C4-2B (cell line): ENCODE measurements around the gene BUD13.

Experiments used
- H3K27ac ChIP-seq: fragments of 450-650 bp; 2 replicates; pipeline ENCODE4 v1.5.1; 2017
- ZFX ChIP-seq: fragments of 450-650 bp; IDR thresholded peaks from 2 replicates; pipeline ENCODE4 v1.6.1; 2017
- TF ChIP-seq, protein P1 (sequence below): fragments of 450-650 bp; conservative IDR thresholded peaks from 2 replicates; pipeline ENCODE4 v1.5.1; 2017; ENCODE audit warnings: mild to moderate bottlenecking

BUD13 gene

DNA sequence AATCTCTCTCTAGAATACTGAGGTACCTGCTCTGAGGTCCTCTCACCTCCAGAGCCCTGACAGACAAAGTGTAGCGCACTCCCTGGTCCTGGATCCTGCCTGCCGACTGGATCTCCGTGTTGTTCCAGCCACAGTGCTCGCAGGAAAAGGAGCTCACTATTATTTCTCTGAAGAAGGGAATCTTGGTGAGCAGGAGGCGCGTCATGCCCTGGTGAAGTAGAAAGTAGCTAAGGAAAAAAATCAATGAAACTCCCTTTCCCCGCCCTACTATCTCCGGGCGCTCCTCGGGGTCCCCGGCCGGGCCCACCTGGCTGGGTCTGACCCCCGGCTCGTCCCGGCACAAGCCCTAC is 14.6 kb upstream of the BUD13 start:
- TF ChIP-seq ZFX: no peak
- TF ChIP-seq, protein P1, sequence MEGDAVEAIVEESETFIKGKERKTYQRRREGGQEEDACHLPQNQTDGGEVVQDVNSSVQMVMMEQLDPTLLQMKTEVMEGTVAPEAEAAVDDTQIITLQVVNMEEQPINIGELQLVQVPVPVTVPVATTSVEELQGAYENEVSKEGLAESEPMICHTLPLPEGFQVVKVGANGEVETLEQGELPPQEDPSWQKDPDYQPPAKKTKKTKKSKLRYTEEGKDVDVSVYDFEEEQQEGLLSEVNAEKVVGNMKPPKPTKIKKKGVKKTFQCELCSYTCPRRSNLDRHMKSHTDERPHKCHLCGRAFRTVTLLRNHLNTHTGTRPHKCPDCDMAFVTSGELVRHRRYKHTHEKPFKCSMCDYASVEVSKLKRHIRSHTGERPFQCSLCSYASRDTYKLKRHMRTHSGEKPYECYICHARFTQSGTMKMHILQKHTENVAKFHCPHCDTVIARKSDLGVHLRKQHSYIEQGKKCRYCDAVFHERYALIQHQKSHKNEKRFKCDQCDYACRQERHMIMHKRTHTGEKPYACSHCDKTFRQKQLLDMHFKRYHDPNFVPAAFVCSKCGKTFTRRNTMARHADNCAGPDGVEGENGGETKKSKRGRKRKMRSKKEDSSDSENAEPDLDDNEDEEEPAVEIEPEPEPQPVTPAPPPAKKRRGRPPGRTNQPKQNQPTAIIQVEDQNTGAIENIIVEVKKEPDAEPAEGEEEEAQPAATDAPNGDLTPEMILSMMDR: no peak
- H3K27ac ChIP-seq: peak overlapping the region; percentile 78

DNA sequence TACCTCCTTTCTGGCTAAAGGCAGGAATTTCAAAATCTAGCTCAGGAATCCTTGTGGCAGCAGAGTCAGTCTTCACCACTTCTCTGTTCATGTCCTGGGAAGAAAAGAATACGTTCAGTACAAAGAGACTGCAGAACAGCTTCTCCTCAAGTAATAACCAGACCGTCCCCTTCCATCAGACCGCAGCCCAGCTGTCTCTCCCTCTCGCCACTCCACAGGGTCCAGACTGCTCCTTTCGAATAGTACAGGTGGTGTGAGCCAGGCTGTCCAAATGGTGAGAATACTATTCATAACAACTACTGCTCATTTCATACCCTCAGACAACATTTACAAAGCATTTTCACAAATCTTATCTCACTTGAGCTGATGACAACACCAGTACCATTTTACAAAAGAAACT is 14.2 kb upstream of the BUD13 start:
- TF ChIP-seq, protein P1: no peak
- no peak for TF ChIP-seq ZFX
- H3K27ac ChIP-seq: peak overlapping the region; percentile 78

DNA sequence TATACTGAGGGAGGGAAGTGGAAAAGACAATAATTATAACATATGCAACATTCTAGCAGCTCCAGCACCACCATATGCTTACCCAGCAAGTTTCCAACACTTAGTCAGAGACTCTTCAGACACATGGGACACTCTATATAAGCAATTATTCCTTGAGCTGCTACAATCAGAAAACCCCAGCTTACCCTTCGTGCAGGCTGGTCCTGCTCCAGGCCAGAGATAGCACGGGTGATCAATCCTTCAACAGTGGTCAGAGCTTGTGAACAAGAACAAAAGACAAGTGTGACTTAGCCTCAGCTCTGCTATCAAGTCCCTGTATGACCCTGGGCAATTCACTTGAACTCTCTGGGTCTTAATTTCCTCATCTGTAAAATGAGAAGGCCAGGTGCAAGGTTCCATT is 13.5 kb upstream of the BUD13 start:
- TF ChIP-seq, protein P1: no peak
- TF ChIP-seq ZFX: no peak
- no peak overlapping the region for H3K27ac ChIP-seq

DNA sequence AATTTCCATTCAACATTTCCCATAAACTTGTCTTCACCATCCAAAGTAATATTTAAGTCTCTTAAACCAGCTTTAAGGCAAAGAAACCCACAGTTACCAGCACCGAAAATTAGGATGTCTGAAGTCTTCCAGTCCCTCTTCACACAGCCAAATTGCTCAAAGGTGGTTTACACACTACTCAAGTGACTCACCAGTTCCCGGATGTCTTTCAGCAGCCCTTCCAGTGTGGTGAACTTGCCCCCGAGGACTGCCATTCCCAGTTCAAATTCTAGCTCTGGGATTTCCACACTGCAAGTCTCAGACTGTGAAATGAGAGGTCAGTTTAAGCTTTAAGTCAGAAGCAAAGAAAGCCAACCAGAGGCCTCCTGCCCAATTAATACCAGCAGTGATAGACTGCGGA is 9.9 kb upstream of the BUD13 start:
- H3K27ac ChIP-seq: no peak overlapping the region
- TF ChIP-seq, protein P1: no peak
- no peak for TF ChIP-seq ZFX

DNA sequence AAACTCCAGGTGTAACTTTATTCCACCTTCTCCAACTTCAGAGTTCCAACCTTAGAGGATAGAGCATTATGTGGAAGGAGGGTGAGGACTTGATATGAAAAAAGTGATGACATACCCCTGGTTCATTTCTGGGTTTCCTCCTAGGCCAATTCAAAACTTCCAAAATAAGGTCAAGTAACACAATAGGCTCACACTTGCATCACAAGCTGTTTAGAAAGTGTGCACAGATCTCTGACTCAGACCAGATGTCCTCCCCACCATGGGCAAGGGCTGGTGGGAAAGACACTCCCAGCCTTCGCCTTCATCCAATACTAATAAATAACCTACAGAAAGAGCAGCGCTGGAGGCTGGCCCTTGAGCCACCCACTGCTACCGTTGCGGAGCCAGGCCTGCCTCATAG is 5.8 kb upstream of the BUD13 start:
- no peak overlapping the region for H3K27ac ChIP-seq
- no peak for TF ChIP-seq ZFX
- TF ChIP-seq, protein P1: no peak

DNA sequence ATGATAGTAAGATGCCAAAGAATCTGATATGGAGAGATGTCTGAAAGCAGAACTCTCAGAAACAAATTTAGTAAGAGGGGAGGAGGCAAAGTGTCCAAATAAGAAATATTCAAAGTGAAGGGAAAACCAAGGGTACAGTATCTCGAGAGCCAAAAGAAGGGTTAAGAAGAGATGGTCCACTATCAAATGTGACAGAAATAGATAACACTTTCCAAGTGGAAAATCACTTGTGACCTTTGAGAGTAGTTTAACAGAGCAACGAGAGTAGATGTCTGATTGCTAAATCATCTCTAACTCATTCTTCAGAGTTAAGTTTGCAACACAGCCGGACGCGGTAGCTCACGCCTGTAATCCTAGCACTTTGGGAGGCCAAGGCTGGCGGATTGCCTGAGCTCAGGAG is 4.3 kb upstream of the BUD13 start:
- TF ChIP-seq, protein P1: no peak
- TF ChIP-seq ZFX: no peak
- H3K27ac ChIP-seq: no peak overlapping the region

DNA sequence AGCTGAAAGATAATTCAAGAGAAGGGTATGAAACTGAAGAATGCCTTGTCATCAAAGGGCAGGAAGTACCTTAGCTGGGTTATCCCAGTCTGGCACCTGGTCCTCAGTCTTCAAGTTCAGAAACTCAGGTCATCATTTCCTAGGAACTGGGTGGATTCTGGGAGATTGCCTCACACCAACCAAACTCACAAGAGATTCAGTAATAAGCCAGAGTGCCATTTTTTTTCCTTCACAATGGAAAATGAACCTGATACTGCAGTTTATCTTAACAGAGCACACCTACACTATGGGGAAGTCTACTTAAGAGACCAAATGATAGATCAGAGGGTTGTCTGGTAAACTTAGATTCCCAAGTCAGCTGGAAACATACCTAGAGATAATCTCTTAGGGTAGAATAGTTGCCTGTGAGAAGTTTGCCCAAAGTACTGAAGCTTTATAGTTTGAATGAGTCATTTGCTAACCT is 3.8 kb upstream of the BUD13 start:
- H3K27ac ChIP-seq: no peak overlapping the region
- TF ChIP-seq, protein P1: no peak
- TF ChIP-seq ZFX: no peak
